HG02610 (cell line): ENCODE measurements around the gene INAVA.
"Not testable (repeated sequence)": the region's sequence is repeated elsewhere in the genome, so short reads cannot be mapped to it uniquely, and the experiment has no call there.

Experiments
- ATAC-seq: cut with Tn5 transposase; IDR thresholded peaks from one replicate; pipeline ENCODE4 v1.9.1; 2021; ENCODE audit warnings: mild to moderate bottlenecking, moderate library complexity; ENCODE audit not compliant: unreplicated experiment

The INAVA gene

GRCh38 chr1:200960236-200960947 lies 65.7 kb downstream of the INAVA start:
- ATAC-seq, result no peak

GRCh38 chr1:200960948-200961340 lies 66.2 kb downstream of the INAVA start:
- ATAC-seq, result no peak

DNA sequence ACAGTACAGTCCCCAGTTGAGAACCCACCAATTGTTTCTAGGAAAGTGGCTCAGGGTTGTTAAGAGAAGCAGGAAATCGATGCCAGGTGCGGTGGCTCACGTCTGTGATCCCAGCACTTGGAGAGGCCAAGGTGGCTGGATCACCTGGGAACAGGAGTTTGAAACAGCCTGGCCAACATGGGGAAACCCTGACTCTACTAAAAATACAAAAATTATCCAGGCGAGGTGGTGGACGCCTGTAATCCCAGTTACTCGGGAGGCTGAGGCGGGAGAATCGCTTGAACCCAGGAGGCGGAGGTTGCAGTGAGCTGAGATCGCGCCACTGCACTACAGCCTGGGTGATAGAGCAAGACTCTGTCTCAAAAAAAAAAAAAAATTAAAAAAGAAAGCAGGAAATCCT lies 67.5 kb downstream of the INAVA start:
- ATAC-seq, result not testable (repeated sequence)

DNA sequence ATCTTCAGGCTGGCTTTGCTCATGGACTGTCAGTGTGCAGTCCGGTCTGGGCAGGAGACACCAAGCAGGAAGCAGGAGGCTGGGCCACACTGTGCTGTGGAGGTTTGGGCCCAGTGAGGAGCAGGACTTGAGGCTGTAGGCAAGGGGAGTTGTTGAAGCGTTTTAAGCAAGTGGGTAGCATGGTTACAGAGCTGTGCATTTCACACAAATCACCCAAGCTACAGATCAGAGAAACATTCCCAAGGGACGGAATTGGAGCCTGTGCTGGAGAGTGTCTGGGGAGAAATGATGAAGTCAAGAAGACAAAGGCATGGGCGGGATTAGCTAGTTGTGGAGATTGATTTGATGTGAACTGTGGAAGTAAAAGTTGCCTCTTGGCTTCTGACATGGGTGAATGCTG lies 67.9 kb downstream of the INAVA start:
- ATAC-seq, result no peak

DNA sequence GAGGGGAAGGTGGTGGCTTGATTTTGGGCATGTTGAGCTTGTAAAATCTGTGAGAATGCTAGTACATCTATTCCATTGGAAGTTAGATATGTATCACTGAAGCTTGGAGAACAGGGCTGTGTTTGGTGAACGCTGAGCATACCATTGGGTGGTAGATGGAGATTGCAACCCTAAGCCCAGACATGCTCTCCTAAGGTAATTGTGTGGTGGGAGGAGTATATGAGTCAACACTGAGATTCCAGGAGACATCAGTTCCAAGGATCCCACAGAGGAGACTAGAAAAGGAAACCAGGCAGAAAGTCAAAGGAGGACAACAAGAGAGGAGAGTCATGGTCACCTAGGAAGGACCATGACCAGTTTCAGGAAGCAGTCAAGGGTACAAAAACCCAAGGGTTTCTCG lies 68.4 kb downstream of the INAVA start:
- ATAC-seq, result no peak

- not testable (repeated sequence) for ATAC-seq
These were observed 69.2 kb downstream of the INAVA start for GRCh38 chr1:200963888-200964287.
